Stimulated activated CD4-positive, alpha-beta T cell treated with anti-CD3 and anti-CD28 coated beads, Interleukin-12 subunit alpha, Interleukin-12 subunit beta, amount 100 ng/mL, for 48 hours (primary cell): ENCODE results near the gene GZMA.

Experiments used
- DNase-seq, 3 donors: peaks; one replicate each; pipeline ENCODE4 v3.0.0-alpha.2; 2020; ENCODE audit warnings: low read depth in 2 of 3, low spot score in 1 of 3

GZMA gene

DNA sequence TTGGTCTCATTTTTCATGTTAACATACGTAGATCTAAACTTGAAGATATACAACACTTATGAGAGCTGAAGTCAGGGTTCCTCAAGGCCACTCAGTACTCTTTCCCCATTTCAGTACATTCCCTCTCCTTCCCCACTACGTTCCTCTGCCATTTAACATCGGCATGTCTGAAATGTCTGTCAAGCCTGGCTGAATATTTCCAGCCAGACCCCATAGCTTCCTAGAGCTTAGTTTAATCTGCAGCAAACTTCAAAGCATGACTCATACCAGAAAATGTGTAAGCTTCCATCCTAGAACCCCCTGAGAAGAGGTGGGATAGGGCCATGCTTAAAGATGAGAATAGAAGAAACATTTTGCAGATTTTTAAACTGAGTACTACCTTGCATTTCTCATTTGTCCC lies 6.2 kb downstream of the GZMA start:
- DNase-seq = no peak

DNA sequence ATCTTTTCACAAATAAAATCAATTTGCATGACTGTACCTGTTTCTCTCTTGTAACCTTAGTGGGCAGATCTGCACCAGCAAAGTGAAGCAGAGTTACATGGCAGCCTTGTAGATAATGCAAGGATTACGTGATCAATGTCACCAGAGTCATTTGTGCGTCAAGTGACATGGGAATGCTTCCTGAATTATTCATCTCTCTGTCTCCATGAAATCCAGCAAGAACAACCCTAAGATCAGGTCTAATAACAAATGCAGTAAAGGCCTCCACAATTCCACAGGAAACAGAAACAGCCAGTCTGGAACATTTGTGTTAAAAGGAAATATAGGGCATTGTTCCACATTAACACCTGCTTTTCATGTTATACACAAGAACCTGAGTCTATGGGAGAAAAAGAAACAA lies 7.8 kb downstream of the GZMA start:
- DNase-seq = no peak

DNA sequence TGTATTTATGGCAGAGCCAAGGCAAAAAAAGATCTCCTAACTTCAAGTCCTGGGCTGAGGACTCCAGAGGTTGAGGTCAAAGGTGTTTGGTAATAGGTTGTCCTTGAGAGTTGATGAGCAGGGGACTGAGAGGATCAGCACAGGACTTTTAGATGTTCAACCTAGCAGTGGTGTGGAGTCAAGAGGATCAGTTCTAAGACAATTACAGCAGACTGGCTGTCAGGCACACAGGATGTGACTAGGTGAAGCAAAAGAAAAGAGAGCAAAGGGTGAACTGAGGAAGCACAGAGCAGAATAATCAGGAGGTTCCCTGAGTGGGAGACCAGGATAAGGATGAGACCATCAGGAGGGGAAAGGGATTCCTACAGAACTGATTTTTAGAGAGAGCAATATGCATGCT lies 10.9 kb downstream of the GZMA start:
- no peak for DNase-seq

DNA sequence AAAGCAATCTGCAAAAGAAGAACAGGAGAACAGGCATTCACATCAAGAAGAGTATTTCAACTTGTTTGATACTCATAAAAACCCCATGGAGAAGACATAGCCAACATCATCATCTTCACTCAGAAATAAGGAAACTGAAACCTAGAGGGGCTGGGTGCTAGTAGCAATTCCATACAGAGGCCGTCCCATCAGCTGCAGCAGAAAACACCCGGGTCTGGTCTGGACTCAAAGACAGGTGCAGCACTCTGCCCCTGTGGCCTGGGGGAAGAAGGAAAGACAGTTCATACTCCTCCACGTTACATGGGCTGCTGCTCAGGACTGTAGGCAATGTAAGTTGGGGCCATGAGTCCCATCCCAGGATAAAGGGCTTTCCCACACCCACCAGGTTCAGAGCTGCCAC lies 11.6 kb downstream of the GZMA start:
- DNase-seq = no peak

DNA sequence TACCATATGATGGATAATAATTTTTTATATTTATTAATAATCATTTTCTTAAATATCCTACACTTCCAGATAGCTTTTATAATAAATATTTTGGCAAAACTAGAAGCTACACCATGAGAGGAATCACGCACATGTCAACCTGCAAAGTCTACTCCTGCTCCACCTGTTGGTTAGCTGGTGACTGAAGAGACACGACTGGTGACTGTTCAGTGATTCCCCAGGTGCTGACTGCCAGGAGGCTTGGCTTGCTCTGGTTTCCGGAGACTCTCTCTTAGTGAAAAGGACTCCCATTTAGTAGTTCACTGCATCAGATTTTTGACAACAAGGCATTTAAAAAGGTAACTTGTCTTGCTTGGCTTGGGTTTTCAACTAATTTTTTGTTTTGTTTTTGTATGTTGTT lies 20.9 kb downstream of the GZMA start:
- no peak for DNase-seq

DNA sequence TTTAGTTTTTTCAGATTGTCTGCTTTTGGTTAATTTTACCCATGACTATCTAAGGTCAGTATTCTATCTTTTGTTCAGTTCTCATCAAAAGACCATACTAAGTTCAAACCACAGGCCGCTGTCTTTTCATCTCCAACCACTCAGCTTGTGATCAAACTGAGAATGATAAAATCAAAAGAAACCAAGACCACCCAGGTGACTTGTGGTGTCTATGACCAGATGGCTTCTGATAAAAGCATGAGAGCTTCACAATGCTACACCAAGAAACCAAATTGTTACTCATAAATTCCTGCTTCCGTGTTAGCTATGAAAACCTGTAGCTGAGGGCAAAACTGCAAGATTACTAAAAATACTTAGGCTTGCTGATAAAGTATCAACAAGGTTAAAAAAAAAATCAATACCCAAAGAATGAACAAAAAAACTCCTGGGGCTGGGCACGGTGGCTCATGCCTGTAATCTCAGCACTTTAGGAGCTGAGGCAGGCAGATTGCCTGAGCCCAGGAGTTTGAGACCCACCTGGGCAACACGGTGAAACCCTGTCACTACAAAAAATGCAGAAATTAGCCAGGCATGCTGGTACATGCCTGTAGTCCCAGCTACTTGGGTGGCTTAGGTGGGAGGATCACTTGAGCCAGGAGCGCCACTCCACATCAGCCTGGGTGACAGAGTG lies 31.7 kb downstream of the GZMA start:
- DNase-seq = no peak

DNA sequence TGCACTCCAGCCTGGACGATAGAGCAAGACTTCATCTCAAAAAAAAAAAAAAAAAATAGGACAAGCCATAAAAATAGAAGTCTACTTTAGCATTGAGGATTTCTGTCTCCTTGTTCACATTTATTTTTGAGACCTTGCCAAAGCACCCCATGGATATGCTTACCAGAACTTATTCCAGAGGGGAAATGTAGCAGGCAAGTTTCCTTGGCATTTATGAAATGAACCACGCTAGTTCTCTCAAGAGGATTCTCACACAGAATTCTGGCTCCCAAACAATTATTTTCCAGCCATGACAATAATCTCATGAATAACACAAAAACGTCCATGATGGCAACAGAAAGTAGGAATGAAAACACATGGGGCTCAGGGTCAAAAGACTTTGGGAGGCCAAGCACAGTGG lies 34.1 kb downstream of the GZMA start:
- no peak for DNase-seq

DNA sequence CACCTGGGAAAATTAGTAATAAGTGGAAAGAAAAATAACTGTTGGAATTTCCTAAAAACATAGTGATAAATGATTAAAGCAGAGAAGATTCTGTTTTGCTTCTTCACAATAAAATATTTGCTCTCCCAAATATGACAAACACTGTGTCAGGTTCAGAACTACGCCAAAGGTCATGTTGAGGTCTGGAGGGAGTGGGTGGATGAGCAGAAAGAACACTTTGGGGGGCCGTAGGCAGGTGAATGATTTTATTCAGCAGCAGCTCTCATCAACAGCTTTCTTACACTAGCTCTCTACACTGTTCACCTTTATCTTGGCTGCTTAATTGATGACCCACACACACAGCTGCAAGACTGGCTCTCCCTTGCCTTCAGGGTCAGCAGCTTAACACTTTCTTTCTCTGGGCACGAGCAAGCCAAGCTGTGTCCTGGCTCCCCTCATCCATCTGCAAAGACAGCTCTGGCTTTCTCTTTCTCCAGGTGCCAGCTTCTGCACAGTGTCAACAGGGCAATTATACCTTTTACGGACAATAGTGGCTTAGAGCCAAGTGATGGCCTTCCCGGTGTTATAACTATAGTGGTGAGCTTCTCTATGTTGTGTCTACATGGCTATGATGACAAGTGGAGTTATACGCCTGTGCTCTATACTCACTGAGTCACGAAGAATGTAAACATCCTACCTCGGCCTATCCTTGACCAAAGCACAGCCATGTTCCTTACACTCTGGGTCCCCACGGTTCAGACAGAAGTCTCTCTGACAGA lies 38.6 kb downstream of the GZMA start:
- DNase-seq = no peak

DNA sequence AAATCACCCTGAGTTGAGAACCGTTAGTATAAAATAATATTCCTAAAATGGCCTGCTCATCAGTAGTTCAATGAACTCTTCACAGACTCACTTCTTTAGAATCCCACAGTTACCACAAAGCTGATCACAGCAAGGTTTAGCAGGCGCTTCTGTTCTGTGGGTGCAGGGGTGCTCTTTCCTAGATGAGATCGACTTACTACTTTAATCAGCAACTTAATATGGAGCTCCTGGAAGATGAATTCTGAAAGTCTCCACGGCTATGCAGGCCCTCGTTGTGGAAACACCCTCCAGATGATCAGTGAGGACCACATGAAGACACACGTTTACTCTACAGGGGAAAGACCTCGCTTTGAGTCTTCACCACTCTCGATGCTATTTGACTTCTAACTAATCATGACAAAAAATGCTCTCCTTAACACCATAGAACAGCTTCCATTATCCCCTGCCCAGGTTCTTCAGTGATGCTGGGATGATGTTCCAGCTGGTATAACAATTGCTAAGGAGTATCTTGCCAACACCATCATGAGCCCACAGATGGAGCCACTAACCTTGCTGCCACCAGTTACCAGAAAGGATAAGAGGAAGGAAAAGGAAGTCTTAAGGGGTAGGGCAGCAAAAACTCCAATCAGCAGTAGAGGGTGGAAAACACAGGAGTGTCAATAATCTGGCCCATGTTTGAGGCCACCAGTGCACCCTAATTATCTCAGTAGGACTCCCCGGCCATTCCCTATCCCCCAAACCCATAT lies 39.7 kb downstream of the GZMA start:
- DNase-seq = no peak

DNA sequence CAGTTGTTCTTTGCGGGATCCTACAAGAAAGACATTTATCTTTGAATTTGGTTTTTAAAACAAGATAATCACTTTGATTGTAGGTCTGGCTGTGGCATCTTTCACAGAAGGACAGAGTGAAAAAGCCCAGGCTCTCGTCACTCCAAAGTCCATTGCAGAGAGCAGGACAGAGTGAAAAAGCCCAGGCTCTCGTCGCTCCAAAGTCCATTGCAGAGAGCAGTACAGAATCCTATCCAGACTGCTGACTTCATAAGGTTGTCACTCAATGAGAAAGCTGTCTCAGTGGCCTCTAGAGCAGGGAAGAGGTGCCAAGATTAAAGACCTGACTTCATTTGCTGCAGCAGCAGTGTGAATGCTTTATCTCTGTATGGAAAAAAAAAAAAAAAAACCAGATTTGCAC lies 41.2 kb downstream of the GZMA start:
- no peak for DNase-seq

DNA sequence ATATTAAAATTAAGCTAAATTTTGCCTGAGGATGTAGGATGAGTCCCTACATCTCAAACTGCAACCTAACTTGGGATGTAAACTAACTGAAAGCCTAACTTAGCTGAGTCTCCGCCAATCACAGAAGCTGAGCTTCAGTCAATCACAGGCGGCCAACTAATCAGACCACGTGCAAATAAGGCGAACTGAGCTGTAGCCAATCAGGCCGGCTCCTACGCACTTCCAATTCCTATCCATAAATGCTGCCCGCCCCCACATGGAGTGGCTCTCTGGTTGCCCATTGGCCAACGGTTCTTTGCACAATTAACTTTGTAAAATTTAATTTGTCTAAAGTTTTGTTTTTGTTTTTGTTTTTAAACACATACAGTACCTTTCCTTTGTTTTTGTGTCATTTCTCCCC lies 43.6 kb downstream of the GZMA start:
- no peak for DNase-seq

DNA sequence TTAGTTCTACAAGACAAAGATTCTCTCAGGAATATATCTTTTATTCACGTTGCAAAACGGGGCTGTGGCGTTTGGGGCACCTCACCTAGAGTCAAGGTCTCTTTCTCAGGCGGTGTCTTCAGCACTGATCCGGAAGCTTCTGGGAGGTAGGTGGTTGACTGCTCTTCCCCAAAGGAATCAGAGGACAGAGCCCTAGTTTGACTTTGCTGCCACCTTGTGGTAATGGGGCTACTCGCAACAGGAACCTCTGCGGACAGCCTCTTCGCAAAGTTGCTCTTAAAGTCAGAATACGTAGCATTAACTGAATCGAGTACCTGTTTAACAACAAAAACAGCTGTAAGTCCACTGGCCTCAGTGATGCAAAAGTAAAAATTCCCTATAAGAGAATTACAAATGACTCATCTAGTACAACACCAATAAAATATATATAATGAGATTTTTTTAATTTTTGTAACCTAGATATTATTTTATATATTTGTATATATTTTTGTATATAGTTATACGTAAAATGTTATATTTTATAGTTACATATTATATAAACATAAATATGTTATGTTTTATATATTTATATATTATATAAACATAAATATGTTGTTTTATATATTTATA lies 44.2 kb downstream of the GZMA start:
- DNase-seq = peak; percentile 73 to 88 (median 74)

DNA sequence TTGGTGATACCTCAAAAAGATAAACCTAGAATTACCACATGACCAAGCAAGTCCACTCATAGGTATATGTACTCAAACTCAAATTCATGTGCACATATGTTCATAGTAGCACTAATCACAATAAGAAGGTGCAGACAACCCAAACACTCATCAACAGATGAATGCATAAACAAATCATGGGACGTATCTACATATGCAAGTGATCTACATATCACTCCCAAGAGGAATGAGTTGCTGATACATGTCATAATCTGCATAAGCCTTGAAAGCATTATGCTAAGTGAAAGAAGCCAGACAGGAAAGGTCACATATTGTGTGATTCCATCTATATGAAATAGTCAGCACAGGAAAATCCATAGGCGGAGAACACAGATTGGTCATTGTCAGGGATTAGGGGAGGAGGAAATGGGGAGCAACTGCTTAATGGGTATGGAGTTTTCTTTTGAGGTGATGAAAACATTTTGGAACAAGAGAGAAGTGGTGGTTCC lies 46.9 kb downstream of the GZMA start:
- no peak for DNase-seq

DNA sequence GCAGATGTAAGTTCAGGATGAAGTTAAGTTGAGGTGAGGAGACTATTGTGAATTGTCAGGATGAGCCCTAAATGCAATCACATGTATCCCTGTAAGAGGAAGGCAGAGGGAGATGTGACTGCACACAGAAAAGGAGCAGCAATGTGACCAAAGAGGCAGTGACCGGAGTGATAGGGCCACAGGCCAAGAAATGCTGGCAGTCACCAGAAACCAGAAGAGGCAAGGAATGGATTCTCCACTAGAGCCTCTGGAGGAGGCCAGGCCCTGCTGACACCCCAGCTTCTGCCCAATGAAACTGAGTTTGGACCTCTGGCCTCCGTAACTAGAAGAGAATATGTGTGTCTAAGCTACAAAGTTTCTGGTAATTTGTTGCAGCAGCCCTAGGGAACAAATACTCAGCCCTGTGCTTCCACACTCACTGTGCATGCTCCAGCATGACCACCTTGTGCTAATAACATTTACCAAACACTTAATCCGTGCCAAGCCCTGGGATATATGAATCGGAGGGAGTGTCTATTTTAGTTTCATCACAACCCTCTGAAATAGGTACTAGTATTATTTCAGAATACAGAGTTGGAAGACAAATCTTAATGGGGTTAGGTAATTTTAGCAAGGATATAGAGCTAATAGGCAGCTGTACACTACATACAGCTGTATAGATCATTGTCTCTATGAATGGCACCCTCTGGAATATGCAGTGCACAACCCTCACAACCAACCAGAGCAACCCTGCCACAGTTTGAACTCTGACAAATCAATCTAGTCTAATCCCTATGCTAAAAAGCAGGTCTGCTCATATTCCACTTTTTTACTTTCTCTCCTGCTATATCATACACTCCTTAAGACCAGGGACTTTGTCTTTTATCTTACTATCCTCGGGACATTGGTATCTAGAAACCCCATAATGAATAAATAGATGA lies 49.7 kb downstream of the GZMA start:
- DNase-seq = no peak

DNA sequence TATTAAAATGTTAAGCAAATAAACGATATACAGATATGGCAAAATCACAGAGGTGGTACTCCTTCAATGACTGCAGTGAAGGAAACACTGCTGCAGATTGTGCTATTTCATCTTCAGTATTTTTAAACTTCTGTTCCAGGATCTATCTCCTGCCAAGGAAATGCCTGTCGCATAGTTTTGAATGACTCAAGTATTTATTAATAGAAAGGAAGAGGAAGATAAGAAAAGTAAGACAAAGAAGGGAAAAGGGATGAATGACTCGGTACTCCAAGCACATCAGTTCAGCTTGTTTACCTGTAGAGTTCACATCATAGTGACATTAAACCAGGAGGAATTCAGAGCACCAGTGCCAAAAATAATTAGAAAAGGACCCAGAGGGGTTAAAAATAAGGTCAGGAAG lies 52.4 kb downstream of the GZMA start:
- DNase-seq = no peak
